ENCODE results near the gene NEK7. TPM values are rescaled to one million over a fixed set of nuclear protein-coding genes. Genes with fewer than 3 reads are reported as not detected.

The NEK7 gene
- total and polyA plus RNA-seq, 9 of the 15 experiments (the other 6 are each of a cell fraction or from before 2014, with no cell fraction given) = 8.5 to 37.3 (median 27.7) TPM

DNA sequence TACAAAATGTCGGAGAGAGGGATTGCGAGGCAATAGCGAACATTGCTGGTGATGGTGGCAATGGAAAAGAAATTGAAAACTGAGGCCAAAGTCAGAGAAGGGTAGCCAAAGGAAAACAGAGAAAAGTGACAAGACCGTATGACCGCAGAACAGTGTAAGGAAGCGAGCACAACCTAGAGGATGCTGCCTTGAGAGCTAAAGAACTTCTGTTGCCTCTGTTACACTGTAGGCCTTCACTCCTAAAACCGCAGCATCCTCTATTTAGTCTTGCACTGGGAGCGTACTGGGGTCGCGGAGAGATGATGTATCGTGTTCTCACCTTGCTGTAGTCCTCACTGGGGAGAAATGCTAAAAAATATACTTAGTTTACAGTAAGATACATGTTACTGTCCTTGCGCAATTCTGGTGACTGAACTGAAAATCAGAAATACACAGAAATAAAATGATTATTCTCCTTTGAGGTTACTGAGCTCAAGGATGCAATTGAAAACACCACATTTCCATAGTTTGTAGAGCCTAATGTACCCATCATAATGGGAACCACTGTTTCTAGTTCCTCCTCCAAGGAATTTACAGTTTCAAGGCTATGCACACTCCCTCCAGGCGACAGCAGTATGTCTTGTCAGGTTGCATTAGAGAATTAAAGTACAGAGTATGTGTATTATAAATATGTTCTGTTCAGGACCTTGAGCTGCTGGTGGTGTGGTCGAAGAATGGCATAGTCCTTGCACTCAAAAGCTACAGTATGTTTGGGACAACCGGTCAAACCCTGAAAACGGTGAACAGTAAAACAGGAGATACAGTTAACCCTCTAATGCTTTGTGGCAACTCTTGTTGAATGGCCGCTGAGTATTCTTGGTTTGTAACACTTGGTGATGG is 1.3 kb downstream of the NEK7 start (continued):
- TF ChIP-seq, protein P1, sequence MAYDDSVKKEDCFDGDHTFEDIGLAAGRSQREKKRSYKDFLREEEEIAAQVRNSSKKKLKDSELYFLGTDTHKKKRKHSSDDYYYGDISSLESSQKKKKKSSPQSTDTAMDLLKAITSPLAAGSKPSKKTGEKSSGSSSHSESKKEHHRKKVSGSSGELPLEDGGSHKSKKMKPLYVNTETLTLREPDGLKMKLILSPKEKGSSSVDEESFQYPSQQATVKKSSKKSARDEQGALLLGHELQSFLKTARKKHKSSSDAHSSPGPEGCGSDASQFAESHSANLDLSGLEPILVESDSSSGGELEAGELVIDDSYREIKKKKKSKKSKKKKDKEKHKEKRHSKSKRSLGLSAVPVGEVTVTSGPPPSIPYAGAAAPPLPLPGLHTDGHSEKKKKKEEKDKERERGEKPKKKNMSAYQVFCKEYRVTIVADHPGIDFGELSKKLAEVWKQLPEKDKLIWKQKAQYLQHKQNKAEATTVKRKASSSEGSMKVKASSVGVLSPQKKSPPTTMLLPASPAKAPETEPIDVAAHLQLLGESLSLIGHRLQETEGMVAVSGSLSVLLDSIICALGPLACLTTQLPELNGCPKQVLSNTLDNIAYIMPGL (CRISPR knock-in tag; IDR thresholded peaks at IDR 0.05) = no peak
- TF ChIP-seq, protein P2, sequence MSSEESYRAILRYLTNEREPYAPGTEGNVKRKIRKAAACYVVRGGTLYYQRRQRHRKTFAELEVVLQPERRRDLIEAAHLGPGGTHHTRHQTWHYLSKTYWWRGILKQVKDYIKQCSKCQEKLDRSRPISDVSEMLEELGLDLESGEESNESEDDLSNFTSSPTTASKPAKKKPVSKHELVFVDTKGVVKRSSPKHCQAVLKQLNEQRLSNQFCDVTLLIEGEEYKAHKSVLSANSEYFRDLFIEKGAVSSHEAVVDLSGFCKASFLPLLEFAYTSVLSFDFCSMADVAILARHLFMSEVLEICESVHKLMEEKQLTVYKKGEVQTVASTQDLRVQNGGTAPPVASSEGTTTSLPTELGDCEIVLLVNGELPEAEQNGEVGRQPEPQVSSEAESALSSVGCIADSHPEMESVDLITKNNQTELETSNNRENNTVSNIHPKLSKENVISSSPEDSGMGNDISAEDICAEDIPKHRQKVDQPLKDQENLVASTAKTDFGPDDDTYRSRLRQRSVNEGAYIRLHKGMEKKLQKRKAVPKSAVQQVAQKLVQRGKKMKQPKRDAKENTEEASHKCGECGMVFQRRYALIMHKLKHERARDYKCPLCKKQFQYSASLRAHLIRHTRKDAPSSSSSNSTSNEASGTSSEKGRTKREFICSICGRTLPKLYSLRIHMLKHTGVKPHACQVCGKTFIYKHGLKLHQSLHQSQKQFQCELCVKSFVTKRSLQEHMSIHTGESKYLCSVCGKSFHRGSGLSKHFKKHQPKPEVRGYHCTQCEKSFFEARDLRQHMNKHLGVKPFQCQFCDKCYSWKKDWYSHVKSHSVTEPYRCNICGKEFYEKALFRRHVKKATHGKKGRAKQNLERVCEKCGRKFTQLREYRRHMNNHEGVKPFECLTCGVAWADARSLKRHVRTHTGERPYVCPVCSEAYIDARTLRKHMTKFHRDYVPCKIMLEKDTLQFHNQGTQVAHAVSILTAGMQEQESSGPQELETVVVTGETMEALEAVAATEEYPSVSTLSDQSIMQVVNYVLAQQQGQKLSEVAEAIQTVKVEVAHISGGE (CRISPR knock-in tag; IDR thresholded peaks at IDR 0.05) = no peak
- TF ChIP-seq NFRKB (IDR thresholded peaks at IDR 0.05; ENCODE audit: low read depth) = 0 out of 2 replicates have a peak, but pooled peaks have one; percentile 4
- TF ChIP-seq POLR2H (tag; IDR thresholded peaks at IDR 0.05; ENCODE audit: low read depth) = no peak
- no peak for TF ChIP-seq SRSF1 (IDR thresholded peaks at IDR 0.05; ENCODE audit: low read depth, low read length)
- no peak for TF ChIP-seq MTF1 (CRISPR knock-in tag; IDR thresholded peaks at IDR 0.05; ENCODE audit: borderline replicate concordance)
- no peak for TF ChIP-seq MEF2A (IDR thresholded peaks at IDR 0.05; ENCODE audit: control insufficient read depth, low read depth, low read length)
- 0 out of 4 replicates have a peak, but pooled peaks of 1 of the 2 experiments have one; percentile 22 for TF ChIP-seq SIN3A (IDR thresholded peaks at IDR 0.05; ENCODE audit: borderline replicate concordance in 2 of 2, control insufficient read depth in 1 of 2, low read depth in 2 of 2, low read length in 2 of 2)
- peak in 1 of 2 experiments; percentile 12; a peak in 2 of 4 replicates for TF ChIP-seq FOXK2 (conservative IDR thresholded peaks at IDR 0.05 in 1 of 2, IDR thresholded peaks at IDR 0.05 in 1 of 2; ENCODE audit: low read depth in 2 of 2)
- no peak for TF ChIP-seq HMG20B (CRISPR knock-in tag; IDR thresholded peaks at IDR 0.05)
- TF ChIP-seq SAFB (IDR thresholded peaks at IDR 0.05; ENCODE audit: borderline replicate concordance, low read depth, low read length) = no peak
- no peak for TF ChIP-seq FOXM1 (IDR thresholded peaks at IDR 0.05; ENCODE audit: low read depth)
- TF ChIP-seq FOXM1 (CRISPR knock-in tag; IDR thresholded peaks at IDR 0.05; ENCODE audit: low read depth) = no peak
- TF ChIP-seq STAG1 (CRISPR knock-in tag; IDR thresholded peaks at IDR 0.05; ENCODE audit: borderline replicate concordance) = no peak
- TF ChIP-seq MED1 (CRISPR knock-in tag; IDR thresholded peaks at IDR 0.05; ENCODE audit: borderline replicate concordance) = no peak
- TF ChIP-seq SNIP1 (IDR thresholded peaks at IDR 0.05; ENCODE audit: low read depth) = no peak
- peak; percentile 36; the same call in 1 of the 2 replicates for TF ChIP-seq TEAD4 (IDR thresholded peaks at IDR 0.05; ENCODE audit: low read length)
- no peak for TF ChIP-seq TEAD4 (CRISPR knock-in tag; IDR thresholded peaks at IDR 0.05; ENCODE audit: borderline replicate concordance)
- no peak for TF ChIP-seq HNRNPLL (IDR thresholded peaks at IDR 0.05; ENCODE audit: low read depth, low read length, poor library complexity, severe bottlenecking)
- no peak for TF ChIP-seq PHF20 (IDR thresholded peaks at IDR 0.05; ENCODE audit: partially characterized antibody)
